Stimulated activated CD4-positive, alpha-beta T cell treated with anti-CD3 and anti-CD28 coated beads, Interleukin-2, amount 100 ng/mL, for 24 hours (primary cell): ENCODE measurements around the gene SLC32A1.
A peak's percentile ranks its signal among the peaks of the same experiment; 100 is the strongest.

Experiments
- DNase-seq, 2 donors: peaks; one replicate each; pipeline ENCODE4 v3.0.0-alpha.2; 2020

SLC32A1 gene, protein sequence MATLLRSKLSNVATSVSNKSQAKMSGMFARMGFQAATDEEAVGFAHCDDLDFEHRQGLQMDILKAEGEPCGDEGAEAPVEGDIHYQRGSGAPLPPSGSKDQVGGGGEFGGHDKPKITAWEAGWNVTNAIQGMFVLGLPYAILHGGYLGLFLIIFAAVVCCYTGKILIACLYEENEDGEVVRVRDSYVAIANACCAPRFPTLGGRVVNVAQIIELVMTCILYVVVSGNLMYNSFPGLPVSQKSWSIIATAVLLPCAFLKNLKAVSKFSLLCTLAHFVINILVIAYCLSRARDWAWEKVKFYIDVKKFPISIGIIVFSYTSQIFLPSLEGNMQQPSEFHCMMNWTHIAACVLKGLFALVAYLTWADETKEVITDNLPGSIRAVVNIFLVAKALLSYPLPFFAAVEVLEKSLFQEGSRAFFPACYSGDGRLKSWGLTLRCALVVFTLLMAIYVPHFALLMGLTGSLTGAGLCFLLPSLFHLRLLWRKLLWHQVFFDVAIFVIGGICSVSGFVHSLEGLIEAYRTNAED

DNA sequence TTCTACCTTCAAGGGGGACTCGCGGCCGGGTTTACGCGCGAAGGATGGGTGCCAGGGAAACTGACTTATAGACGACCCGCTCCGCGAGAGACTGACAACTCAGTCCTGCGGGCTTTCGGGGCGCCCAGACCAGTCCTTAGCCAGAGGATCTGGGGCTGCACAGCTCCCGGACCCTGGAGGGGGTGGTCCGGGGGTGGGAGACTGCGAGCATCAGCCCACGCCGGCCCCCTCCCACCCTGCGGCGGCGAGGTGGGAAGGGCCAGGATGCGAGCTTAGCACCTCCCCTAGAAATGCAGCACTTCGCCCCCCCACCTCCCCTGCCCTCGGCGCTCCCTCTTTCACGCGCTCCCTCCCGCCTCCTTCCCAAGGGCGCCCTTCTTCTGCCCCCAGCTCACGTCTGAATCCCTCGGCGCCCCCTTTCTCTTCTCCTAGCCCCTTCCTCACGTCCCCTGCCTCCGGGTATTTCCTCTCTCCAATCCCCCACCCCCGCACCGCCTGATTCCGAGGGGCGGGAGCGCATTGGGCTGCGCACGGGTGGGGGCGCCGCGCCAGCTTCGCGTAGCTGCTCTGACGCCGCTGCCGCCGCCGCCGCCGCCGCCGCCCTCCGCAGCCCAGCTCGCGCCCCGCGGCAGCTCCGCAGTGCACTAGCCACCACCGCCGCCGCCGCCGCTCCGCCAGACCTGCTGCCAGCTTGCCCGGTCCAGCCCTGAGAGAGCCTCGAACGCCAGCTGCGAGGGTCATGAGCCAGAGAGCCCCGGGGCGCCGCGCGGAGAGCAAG is at the start of gene SLC32A1:
SLC32A1 (plus strand) TSS at position 639 of the 778 bp plus-strand sequence. CDS start 239 bp downstream, outside the sequence.
- peak in 1 of 2 donors; percentile 13 for DNase-seq

DNA sequence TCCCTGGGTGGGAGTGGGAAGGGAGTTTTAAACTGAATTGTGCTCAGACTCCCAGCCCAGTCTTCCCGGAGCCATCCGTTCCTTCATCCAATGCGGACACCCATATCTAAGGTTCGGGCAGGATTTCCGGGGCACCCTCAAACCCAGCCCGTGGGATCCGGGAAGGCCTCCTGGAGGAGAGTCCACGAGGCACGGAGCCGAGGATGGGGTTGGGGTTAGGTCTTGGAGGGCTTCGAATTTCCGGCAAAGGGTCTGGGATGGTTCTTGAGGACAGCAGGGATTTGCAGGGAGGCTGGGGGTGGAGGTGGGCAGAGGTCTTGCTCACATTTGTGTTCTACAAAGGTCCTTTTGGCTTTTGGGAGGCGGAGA is 49.5 kb upstream of the SLC32A1 start:
- no peak for DNase-seq

DNA sequence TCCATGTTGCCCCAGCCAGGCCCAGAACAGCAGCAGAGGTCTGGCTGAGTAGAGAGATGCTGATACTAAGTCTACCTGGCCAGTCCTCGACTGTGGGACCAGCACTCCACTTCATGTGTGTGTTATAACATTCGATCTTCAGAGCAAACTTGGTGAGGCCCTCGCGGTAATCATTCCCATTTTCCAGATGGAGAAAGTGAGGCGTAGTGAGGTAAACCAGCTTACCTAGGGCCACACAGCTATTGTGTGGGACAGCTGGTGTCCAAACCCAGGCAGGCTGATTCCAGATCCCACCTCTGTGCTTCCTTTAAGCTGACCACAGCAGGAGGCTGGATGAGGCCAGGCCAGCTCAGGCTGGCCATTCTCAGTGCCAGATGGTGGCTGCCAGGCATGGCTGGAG is 47.7 kb upstream of the SLC32A1 start:
- DNase-seq, result no peak

DNA sequence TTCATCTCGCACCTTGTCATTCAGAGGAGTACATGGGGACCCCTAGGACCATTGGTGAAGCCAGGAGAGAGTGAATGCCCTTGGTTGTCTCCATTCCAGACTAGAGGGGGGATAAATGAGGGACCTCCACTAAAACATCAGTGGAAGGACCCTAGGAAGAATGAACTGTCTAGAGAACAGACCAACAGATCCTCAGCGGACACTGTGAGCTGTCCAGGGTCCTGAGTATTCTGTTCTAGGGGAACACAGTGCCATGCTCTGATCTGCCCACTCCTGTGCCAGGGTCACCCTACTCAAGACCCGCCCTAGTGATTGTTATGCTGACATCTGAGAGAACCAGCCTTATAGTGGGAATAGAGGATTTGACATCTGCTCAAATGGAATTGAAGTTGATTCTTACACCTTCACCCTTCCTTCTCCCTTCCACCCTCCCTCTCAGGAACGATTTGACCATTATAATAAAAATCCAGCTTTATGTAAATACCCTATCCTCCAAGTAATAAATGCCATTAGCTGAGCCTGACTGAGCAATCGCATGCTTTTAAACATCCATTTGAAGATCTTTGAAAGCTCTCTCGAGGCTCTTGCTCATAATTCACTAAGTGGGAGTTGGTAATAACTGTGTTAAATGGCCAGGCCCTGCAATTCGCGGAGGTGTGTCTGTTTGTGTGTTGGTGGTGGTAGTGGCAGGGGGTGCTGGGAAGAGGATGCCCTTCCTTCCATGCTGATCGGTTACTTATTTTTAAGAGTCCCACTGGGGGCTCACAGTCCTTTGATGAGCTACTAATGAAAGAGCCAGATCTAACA is 43.6 kb upstream of the SLC32A1 start:
- peak; percentile 14 to 28 for DNase-seq

DNA sequence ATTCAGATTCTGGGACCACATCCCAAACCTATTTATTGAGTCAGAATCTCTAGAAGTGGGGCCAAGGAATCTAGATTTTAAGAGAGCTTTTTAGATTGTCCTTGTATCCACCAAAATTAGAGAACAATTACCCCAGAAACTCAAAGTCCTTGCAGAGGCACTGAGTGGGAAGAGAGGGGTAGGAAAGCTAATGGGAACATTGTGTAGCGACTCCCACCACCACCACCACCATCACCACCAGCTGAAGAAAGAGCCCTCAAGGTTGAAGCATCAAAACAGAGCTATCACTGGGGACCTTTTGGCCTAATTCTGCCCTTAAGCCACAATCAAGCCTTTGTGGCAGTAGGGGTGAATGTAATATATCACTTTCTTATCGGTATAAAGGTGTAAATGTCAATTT is 39.0 kb upstream of the SLC32A1 start:
- DNase-seq, result no peak

DNA sequence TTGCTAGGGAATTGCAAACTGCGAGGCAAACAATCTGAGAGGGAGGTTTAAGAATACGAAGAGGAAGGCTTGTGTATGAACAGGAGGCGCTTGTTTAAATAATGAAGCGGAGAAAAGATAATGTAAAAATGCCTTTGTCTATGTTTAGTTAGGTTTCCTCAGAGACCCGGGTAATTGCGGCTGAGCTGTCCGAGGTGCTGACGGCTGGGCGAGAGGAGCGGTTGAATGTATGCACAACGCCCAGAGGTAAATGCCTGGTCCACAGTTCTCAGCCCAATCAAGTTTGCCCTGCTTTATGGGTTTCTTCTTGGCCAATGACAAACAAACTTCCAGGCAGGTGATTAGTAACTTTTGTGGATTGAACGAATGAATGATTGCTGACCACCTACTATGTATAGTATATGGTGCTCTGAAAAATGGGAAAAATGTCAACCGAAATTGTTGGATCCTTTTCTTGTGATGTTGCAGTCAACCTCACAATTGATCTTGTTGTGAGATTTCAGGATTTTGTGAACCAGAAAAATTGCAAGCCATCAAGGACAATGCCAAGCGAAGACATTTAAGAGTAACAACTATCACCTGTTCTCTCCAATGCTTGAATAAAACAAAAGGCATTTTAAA is 38.3 kb upstream of the SLC32A1 start:
- peak; percentile 36 to 52 for DNase-seq

DNA sequence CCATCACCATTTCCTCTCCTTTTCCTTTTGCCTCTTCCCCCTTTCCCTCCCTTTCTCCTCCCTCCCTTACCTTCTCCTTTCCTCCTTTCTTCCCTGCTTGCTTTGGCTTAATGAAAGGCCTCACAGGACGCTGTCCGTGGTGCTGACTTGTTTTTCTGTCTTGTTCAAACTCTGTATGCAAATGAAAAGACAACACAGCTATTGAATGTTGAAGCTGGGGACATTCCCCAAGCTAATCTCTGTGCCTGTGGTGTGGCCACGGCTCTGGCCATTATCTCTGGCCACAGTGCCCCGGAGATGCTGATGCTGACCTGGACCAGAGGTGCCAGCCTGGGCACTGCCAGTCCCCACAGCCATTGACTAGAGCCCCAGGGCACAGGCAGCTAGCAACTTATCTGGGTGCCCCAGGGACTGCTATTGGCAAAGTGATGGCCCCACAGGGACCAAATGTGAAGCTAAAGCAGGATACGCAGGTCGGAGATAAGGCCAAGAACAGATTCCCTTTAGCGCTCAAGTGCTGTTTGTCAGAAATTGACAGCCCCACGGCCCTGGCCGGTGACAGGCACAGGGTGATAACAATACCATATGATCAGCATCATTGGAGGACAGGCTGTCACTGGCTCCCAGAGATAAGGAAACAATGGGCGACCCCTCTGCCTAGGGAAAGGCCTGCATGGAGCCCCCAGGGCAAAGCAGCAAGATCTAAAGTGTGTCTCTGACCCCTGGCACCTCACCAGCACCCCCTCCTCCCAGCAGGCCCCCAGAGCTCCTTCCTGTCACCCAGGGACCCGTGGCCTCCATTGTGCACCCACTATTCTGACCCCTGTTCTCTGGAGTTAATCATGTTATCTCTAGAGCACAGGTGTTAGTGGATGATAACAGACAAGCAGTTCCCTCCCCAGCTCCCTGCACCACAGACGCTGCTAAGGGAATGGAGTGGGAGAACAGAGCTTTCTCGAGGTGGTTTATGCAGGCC is 31.6 kb upstream of the SLC32A1 start:
- DNase-seq, result peak; percentile 62 to 63

DNA sequence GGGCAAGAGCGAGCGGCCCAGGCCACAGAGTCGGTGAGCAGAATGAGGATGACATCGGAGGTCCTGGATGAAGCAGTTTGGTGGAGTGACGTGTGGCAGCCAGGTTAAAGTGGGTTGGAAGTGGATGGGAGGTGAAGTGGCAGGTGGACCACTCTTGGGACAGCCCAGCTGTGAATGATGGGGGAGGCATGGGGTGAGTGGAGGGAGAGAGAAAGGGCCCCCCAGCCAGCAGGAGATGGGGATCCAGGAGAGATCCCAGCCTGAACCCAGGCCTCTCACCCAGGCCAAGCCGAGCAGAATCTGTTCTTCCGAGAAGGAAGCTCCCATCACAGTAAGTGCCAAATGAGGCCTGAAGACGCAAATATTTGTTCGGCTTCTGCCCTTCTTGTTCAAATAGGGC is 27.0 kb upstream of the SLC32A1 start:
- no peak for DNase-seq

DNA sequence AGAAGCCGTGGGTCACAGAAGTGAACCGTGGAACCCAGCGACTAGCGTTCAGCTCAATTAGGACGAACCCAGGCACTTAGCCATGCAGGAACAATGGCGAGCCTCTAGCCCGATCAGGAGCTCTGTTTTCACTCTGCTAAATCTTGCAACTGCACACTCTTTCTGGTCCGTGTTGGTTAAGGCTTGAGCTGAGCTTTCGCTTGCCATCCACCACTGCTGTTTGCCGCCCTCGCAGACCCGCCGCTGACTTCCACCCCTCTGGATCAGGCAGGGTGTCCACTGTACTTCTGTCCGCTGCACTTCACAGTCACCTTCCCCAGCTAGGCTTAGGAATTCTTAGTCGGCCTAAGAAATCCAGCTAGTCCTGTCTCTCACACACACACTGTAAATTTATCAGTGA is 25.7 kb upstream of the SLC32A1 start:
- no peak for DNase-seq

DNA sequence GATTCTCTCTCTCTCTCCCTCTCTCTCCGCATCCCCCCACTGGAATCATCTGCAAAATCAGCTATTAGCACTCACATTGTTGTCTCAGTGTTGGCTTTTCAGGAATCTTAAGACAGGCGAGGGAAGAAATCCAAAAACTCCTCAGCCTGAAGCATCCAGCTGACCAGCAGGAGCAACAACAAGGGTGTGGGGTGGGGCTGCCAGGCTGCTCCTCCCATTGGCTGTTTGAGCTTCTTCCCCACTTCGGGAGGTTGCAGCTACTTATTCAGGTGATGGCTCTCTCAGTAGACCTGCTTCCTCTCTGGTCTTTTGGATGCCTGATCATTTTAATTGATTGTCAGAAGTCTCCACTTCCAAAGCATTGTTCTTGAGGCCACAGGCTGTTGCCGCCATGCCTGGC is 24.1 kb upstream of the SLC32A1 start:
- no peak for DNase-seq

DNA sequence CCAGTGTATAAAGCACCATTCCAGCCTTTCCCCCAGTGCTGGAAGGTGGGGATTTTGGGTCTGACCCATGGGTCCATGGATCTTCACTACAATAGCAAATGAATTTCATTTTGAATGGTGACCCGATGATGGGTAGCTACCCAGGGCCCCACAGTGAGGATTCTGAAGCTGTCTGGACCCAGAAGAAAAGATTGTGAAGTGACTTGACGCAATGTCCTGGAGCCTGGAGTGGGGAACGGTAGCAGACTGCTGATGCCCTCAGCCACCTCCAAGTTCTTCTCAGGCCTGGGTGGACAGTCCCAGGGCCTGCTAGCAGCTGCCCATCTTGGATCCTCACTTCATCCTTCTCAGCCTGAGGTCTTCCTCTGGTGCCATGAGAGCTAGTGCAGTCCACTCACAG is 23.4 kb upstream of the SLC32A1 start:
- no peak for DNase-seq

DNA sequence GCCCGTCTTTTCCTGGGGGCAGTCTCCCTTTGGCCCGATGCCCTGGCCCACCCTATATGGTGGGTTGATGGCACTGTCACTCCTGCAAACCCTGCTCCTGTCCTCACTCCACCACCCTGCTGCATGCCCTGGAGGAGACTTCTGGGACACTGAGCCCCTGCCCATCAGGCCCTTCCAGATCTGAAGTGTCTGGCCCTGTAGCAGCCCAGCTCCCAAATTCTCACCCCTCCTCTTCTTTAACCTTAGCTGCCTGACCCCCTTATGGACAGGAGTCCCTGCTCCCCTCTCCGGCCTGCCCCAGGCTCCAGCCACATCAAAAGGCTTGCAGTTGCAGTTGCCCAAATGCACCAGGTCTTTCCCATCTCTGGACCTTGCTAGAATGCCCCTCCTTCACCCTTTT is 20.8 kb upstream of the SLC32A1 start:
- DNase-seq, result no peak

DNA sequence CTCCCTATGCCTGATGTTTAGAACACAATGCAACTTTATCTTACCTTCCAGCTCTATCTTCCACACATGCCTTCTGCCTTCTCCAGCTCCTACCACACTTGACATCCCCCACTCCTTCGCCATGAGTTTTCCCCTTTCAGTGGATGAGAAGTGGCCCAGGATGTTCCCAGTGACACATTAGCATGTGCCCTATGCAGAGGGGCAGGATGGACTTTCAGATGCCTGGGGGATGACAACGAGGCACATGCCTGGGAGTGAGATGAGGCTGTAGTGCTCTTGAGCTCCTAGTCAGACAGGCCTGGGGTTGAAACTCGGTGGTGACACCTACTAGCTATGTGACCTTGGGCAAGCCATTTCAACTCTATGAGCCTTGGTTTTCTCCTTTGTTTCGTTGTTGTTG is 20.1 kb upstream of the SLC32A1 start:
- DNase-seq, result no peak

DNA sequence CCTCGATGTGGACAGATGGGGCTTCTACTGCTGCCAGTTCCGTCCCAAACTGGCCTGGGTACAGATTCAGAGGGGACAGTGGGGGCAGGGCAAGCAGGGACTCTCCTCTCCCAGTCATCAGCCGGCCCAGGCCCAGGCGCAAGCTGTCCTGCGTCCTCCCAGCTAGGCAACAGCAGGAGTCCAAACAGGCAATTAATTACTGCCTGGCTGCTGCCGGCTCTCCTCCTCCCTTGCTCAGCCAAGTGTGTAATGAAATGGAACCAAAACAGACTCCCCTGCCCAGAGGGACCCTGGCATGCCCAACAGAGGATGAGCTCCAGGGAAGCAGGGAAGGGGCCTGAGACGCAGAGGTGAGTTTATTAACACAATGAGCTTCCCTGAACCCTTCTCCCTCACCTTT is 17.8 kb upstream of the SLC32A1 start:
- DNase-seq, result no peak

DNA sequence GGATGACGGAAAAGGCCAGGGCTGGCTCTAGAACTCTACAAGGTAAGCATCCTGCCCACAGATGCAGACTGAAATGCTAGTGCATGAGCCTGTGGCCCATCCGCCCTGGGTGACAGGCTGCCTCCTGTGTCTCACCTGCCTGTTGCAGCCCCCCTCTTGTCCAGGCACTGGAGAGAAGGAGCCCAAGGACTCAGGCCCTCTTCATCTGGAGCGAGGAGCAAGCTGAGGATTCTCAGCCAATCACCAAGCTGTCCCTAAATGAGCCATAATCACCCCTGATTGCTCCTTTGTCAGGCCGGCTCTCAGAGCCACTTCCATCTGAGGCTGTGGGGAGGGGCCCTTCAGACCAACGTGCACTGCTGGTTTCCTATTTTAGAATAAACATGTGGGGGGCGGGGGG is 10.0 kb upstream of the SLC32A1 start:
- DNase-seq, result no peak

DNA sequence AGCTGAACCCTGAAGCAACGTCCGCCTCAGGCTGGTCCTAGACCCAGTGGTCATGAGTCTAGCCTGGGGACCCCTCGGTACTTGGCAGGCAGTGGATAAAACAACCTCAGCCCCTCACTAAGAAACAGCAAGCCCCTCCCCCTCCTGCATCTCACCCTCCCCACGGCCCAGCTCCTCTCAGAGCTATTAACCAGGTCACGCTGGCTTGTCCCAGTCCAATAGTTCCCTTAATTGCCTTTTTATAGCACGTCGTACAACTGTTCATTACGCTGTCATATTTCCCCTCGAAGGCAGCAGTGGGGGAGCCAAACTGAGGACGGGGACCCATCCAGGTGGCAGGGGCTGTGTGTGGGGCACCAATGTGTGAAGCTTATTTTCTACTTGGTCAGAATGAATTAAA is 8.6 kb upstream of the SLC32A1 start:
- no peak for DNase-seq

DNA sequence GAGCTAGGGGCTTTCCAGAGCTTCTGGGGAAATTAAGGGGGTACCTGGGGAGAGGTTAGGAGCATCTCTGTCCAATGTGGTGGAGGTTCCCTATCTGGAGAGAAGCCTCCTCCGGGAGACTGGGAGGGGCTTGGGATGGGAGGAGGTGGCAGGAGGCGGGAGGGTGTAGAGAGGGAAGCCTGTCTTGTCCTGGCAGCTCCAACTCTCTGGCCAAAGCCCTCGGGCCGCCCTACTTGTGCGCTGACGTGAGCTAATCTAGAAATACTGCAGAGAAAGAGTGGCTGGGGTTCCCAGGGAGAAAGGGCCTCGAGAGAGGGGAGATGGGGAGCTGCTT is 1.6 kb upstream of the SLC32A1 start:
- no peak for DNase-seq

DNA sequence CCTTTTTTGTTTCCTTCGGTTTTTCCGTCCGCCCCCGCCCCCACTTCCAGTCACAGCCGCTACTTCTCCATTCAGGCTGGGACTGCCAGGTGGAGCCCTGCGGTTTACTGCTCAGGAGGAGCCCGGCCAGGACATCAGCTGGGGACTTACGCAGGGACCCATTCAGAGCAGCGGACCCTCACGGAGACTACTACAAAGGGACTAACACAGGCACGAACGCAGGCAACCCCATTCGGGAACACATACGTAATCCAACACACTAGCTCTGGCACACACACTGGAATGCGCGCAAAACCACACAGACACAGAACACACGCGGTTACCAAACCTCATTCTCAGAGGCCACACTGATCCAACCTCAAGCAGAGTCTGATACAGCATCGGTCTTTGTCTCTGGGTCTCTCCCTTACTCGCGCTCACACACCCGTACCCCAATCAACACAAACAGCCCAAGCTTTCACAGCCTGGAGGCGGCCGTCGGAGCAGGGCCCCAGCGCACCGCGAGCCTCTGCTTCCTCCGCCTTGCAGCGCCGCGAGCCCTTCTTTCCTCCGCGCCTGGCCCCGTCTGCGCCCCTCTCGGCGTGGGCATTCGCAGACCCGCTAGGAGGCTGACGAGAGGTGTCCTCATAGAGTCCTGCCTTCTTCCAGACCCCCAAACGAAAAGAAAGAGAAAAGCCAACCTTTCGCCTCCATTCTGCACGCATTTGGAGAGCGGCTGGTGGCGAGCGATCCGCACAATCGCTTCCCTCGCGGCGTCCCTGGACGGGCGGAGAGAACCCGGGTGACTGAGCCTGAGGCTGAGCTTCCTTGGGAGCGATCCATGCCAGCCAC is 1.1 kb upstream of the SLC32A1 start:
- peak in 1 of 2 donors; percentile 23 for DNase-seq

DNA sequence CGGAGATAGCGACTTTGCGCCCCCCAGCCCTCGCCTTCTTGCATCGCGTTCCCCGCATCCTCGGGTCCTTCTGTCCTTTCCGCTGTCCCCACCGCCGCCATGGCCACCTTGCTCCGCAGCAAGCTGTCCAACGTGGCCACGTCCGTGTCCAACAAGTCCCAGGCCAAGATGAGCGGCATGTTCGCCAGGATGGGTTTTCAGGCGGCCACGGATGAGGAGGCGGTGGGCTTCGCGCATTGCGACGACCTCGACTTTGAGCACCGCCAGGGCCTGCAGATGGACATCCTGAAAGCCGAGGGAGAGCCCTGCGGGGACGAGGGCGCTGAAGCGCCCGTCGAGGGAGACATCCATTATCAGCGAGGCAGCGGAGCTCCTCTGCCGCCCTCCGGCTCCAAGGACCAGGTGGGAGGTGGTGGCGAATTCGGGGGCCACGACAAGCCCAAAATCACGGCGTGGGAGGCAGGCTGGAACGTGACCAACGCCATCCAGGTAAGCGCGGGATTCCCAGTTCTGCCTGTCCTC is 401 bp downstream of the SLC32A1 start:
- no peak for DNase-seq

DNA sequence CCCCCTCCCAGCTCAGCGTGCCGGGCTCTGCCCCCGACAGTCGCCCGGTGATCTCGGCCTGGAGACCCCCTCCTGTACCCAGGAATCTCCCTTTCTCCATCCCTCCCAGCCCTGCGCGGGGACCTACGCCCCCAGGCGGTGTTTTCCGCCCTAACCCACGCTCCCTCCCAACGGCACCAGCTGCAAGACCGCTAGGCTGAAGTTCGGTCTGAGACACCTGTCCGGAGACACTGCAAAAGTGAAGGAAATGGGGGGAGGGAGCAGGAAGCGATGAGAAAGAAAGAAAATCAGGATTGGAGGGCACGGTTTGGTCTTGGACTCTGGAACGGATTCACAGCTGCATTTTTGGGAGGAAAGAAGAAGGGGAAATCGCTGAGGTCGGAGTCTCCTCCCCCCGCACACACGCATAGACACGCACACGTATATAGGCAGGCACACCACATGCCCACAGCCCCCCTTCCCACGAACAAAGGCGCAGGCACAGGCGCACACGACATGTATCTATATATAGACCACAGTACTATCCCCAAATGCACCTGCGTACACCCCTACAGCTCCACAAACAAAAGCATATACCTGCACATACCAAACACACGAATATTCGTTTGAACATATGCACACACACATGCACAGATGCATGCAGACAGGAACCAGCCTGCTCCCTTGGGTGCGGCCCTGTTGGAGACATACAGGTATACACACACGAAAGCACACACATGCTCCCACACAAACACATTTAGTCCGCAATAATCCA is 1.0 kb downstream of the SLC32A1 start:
- peak in 1 of 2 donors; percentile 9 for DNase-seq
